ENCODE measurements around the gene GPS2.

Gene GPS2

DNA sequence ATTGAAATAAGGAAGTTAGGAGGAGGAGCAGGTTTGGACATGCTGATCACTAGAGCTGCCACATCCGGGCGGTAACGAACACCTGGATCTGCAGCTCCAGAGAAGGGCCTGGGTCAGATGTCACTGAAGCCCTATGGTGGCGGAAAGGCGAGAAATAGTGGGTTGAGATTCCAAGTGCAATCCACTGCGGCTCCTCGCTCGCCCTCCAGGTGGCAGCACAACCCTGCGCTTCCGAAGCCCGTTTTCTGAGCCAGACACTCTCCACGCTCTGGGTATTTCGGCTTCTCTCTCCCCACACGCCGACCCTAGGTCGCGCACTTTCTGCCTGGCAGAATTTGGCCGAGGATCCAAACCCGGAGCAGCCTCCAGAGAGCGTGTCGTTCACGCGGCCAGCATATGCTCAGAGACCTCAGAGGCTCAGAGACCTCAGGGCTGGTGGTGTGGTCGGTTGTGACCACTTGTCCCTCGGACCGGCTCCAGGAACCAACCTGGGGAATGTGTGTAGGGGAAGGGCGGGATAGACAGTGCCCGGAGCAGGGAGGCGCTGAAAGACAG is 34.6 kb downstream of the GPS2 start (continued):
- no peak for TF ChIP-seq ZNF677 (tag by site-specific recombination; IDR thresholded peaks at IDR 0.05)
- TF ChIP-seq, protein P1, sequence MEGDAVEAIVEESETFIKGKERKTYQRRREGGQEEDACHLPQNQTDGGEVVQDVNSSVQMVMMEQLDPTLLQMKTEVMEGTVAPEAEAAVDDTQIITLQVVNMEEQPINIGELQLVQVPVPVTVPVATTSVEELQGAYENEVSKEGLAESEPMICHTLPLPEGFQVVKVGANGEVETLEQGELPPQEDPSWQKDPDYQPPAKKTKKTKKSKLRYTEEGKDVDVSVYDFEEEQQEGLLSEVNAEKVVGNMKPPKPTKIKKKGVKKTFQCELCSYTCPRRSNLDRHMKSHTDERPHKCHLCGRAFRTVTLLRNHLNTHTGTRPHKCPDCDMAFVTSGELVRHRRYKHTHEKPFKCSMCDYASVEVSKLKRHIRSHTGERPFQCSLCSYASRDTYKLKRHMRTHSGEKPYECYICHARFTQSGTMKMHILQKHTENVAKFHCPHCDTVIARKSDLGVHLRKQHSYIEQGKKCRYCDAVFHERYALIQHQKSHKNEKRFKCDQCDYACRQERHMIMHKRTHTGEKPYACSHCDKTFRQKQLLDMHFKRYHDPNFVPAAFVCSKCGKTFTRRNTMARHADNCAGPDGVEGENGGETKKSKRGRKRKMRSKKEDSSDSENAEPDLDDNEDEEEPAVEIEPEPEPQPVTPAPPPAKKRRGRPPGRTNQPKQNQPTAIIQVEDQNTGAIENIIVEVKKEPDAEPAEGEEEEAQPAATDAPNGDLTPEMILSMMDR (tag by site-specific recombination; IDR thresholded peaks at IDR 0.05), result peak; percentile 99
- peak; percentile 83 for TF ChIP-seq ZNF654 (tag by site-specific recombination; IDR thresholded peaks at IDR 0.05; ENCODE audit: low read depth)
- TF ChIP-seq HOXC10 (CRISPR knock-in tag; IDR thresholded peaks at IDR 0.05), result peak; percentile 9; the same call in 1 of the 2 replicates
- no peak for TF ChIP-seq ZNF626 (tag by site-specific recombination; IDR thresholded peaks at IDR 0.05)
- peak; percentile 71 for TF ChIP-seq ZNF394 (tag by site-specific recombination; IDR thresholded peaks at IDR 0.05; ENCODE audit: borderline replicate concordance)
- TF ChIP-seq BCL11A (tag by site-specific recombination; IDR thresholded peaks at IDR 0.05; ENCODE audit: low read depth), result peak; percentile 83; the same call in 1 of the 2 replicates
- no peak for TF ChIP-seq ZNF211 (tag by site-specific recombination; IDR thresholded peaks at IDR 0.05; ENCODE audit: low read depth)
- TF ChIP-seq, protein P2, sequence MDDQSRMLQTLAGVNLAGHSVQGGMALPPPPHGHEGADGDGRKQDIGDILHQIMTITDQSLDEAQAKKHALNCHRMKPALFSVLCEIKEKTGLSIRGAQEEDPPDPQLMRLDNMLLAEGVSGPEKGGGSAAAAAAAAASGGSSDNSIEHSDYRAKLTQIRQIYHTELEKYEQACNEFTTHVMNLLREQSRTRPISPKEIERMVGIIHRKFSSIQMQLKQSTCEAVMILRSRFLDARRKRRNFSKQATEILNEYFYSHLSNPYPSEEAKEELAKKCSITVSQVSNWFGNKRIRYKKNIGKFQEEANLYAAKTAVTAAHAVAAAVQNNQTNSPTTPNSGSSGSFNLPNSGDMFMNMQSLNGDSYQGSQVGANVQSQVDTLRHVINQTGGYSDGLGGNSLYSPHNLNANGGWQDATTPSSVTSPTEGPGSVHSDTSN (CRISPR knock-in tag; IDR thresholded peaks at IDR 0.05), result peak; percentile 88
- 0 out of 2 replicates have a peak, but pooled peaks have one; percentile 41 for TF ChIP-seq ZNF561 (tag by site-specific recombination; IDR thresholded peaks at IDR 0.05; ENCODE audit: borderline replicate concordance)
- TF ChIP-seq ZNF768 (tag by site-specific recombination; IDR thresholded peaks at IDR 0.05), result no peak
- TF ChIP-seq ZNF2 (tag by site-specific recombination; IDR thresholded peaks at IDR 0.05), result 0 out of 2 replicates have a peak, but pooled peaks have one; percentile 45
- no peak for TF ChIP-seq ZNF391 (tag by site-specific recombination; IDR thresholded peaks at IDR 0.05; ENCODE audit: borderline replicate concordance, low read depth)
- no peak for TF ChIP-seq ZNF354C (tag by site-specific recombination; IDR thresholded peaks at IDR 0.05; ENCODE audit: borderline replicate concordance, low read depth)
- no peak for TF ChIP-seq ZNF658 (tag by site-specific recombination; IDR thresholded peaks at IDR 0.05)
- TF ChIP-seq ZBTB17 (tag by site-specific recombination; IDR thresholded peaks at IDR 0.05), result peak; percentile 90
- TF ChIP-seq ZNF239 (tag by site-specific recombination; IDR thresholded peaks at IDR 0.05), result no peak
- no peak for TF ChIP-seq ZNF792 (tag by site-specific recombination; IDR thresholded peaks at IDR 0.05)
- TF ChIP-seq ZNF16 (tag by site-specific recombination; IDR thresholded peaks at IDR 0.05; ENCODE audit: low read depth), result no peak
- TF ChIP-seq ZNF366 (tag by site-specific recombination; conservative IDR thresholded peaks at IDR 0.05), result peak; percentile 50
- no peak for TF ChIP-seq ZBTB1 (tag by site-specific recombination; IDR thresholded peaks at IDR 0.05)
- TF ChIP-seq ZNF600 (tag by site-specific recombination; IDR thresholded peaks at IDR 0.05), result peak; percentile 94
- TF ChIP-seq, protein P3, sequence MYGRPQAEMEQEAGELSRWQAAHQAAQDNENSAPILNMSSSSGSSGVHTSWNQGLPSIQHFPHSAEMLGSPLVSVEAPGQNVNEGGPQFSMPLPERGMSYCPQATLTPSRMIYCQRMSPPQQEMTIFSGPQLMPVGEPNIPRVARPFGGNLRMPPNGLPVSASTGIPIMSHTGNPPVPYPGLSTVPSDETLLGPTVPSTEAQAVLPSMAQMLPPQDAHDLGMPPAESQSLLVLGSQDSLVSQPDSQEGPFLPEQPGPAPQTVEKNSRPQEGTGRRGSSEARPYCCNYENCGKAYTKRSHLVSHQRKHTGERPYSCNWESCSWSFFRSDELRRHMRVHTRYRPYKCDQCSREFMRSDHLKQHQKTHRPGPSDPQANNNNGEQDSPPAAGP (tag by site-specific recombination; IDR thresholded peaks at IDR 0.05), result peak; percentile 56; the same call in 1 of the 2 replicates
- TF ChIP-seq ZIC2 (tag by site-specific recombination; IDR thresholded peaks at IDR 0.05), result no peak
- TF ChIP-seq ZNF341 (tag by site-specific recombination; IDR thresholded peaks at IDR 0.05; ENCODE audit: low read depth), result peak; percentile 62
- TF ChIP-seq ZNF112 (tag by site-specific recombination; IDR thresholded peaks at IDR 0.05), result no peak
- TF ChIP-seq, protein P4, sequence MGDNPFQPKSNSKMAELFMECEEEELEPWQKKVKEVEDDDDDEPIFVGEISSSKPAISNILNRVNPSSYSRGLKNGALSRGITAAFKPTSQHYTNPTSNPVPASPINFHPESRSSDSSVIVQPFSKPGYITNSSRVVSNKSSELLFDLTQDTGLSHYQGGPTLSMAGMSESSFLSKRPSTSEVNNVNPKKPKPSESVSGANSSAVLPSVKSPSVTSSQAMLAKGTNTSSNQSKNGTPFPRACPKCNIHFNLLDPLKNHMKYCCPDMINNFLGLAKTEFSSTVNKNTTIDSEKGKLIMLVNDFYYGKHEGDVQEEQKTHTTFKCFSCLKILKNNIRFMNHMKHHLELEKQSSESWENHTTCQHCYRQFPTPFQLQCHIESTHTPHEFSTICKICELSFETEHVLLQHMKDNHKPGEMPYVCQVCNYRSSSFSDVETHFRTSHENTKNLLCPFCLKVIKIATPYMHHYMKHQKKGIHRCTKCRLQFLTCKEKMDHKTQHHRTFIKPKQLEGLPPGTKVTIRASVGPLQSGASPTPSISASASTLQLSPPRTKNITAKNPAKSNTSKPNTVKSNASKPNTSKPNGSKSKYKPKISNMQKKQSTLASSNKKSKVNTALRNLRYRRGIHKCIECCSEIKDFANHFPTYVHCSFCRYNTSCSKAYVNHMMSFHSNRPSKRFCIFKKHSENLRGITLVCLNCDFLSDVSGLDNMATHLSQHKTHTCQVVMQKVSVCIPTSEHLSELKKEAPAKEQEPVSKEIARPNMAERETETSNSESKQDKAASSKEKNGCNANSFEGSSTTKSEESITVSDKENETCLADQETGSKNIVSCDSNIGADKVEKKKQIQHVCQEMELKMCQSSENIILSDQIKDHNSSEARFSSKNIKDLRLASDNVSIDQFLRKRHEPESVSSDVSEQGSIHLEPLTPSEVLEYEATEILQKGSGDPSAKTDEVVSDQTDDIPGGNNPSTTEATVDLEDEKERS (tag by site-specific recombination; IDR thresholded peaks at IDR 0.05), result no peak
- TF ChIP-seq ZNF501 (tag by site-specific recombination; IDR thresholded peaks at IDR 0.05), result 0 out of 2 replicates have a peak, but pooled peaks have one; percentile 53
- TF ChIP-seq, protein P5, sequence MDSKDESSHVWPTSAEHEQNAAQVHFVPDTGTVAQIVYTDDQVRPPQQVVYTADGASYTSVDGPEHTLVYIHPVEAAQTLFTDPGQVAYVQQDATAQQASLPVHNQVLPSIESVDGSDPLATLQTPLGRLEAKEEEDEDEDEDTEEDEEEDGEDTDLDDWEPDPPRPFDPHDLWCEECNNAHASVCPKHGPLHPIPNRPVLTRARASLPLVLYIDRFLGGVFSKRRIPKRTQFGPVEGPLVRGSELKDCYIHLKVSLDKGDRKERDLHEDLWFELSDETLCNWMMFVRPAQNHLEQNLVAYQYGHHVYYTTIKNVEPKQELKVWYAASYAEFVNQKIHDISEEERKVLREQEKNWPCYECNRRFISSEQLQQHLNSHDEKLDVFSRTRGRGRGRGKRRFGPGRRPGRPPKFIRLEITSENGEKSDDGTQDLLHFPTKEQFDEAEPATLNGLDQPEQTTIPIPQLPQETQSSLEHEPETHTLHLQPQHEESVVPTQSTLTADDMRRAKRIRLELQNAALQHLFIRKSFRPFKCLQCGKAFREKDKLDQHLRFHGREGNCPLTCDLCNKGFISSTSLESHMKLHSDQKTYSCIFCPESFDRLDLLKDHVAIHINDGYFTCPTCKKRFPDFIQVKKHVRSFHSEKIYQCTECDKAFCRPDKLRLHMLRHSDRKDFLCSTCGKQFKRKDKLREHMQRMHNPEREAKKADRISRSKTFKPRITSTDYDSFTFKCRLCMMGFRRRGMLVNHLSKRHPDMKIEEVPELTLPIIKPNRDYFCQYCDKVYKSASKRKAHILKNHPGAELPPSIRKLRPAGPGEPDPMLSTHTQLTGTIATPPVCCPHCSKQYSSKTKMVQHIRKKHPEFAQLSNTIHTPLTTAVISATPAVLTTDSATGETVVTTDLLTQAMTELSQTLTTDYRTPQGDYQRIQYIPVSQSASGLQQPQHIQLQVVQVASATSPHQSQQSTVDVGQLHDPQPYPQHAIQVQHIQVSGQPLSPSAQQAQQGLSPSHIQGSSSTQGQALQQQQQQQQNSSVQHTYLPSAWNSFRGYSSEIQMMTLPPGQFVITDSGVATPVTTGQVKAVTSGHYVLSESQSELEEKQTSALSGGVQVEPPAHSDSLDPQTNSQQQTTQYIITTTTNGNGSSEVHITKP (tag by site-specific recombination; IDR thresholded peaks at IDR 0.05), result peak; percentile 86
- peak; percentile 94 for TF ChIP-seq ZNF335 (tag by site-specific recombination; conservative IDR thresholded peaks at IDR 0.05)
- no peak for TF ChIP-seq HOXA7 (CRISPR knock-in tag; IDR thresholded peaks at IDR 0.05; ENCODE audit: borderline replicate concordance)

Data from HEK293 (cell line).